ENCODE measurements around the gene KRT40. TPM values are rescaled to one million over a fixed set of nuclear protein-coding genes. Genes with fewer than 3 reads are reported as not detected.

Gene KRT40
- polyA plus RNA-seq, 3 donors = not detected

DNA sequence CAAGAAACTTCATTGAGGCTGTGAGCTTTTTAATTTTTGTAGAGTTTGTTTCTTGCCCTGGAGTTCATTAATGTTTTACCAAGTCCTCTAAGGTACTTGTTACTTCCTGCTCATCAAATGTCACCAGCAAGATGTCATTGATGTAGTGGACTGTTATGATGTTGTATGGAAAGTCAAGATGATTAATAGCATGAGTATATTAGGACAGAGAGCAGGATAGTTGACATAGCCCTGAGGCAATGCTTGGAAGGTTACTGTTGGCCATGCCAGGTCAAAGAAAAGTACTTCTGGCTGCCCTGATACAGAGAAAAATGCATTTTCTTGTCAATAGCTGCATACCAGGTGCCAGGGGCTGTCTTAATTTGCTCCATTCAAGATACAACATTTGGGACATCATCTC lies 36.2 kb upstream of the KRT40 start:
- no peaks in the 10 kb centered on the region for H3K9me3 ChIP-seq (replicated peaks in 1 of 2; ENCODE audit: control insufficient read depth in 1 of 2, insufficient read depth in 1 of 2, low read length in 2 of 2)
- H3K36me3 ChIP-seq (replicated peaks in 1 of 2; ENCODE audit: control insufficient read depth in 1 of 2, insufficient read depth in 2 of 2, low read length in 2 of 2) = no peaks in the 10 kb centered on the region
- no peak for DNase-seq
- no peaks in the 10 kb centered on the region for H3K4me1 ChIP-seq (ENCODE audit: control insufficient read depth in 1 of 2, insufficient read depth in 2 of 2, low read length in 2 of 2)
- Mint-ChIP-seq H3K27ac (no peak overlapping the region), H3K27me3 (ENCODE audit: low read depth in 3 of 3) (peaks cover 0 to 2% (median 2%) of the 10 kb centered on the region in 3 donors), H3K4me3 (no peak overlapping the region), H3K9me3 (peaks cover 0 to 7% (median 0%) of the 10 kb centered on the region in 7 donors), H3K36me3 (no peaks in the 10 kb centered on the region), H3K4me1 (no peaks in the 10 kb centered on the region)
- H4K20me1 ChIP-seq (ENCODE audit: insufficient read depth, low read length) = no peaks in the 10 kb centered on the region
- no peak overlapping the region for H3K9ac ChIP-seq (ENCODE audit: insufficient read depth, low read length, poor library complexity, severe bottlenecking)
- H3K79me2 ChIP-seq (ENCODE audit: insufficient read depth, low read length) = no peaks in the 10 kb centered on the region
- H3K27me3 ChIP-seq (ENCODE audit: control insufficient read depth in 2 of 2, insufficient read depth in 2 of 2, low read length in 2 of 2) = no peaks in the 10 kb centered on the region
- no peak overlapping the region for H2AFZ ChIP-seq (ENCODE audit: insufficient read depth, low read depth, low read length, poor library complexity, severe bottlenecking)
- TF ChIP-seq, protein P1, sequence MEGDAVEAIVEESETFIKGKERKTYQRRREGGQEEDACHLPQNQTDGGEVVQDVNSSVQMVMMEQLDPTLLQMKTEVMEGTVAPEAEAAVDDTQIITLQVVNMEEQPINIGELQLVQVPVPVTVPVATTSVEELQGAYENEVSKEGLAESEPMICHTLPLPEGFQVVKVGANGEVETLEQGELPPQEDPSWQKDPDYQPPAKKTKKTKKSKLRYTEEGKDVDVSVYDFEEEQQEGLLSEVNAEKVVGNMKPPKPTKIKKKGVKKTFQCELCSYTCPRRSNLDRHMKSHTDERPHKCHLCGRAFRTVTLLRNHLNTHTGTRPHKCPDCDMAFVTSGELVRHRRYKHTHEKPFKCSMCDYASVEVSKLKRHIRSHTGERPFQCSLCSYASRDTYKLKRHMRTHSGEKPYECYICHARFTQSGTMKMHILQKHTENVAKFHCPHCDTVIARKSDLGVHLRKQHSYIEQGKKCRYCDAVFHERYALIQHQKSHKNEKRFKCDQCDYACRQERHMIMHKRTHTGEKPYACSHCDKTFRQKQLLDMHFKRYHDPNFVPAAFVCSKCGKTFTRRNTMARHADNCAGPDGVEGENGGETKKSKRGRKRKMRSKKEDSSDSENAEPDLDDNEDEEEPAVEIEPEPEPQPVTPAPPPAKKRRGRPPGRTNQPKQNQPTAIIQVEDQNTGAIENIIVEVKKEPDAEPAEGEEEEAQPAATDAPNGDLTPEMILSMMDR (IDR thresholded peaks at IDR 0.05) = no peak
- H3K27ac ChIP-seq (ENCODE audit: low read depth in 1 of 2, low read length in 2 of 2) = no peak overlapping the region
- no peak overlapping the region for H3K4me2 ChIP-seq (replicated peaks; ENCODE audit: extremely low read depth, low read length, poor library complexity, severe bottlenecking)
- no peak overlapping the region for H3K4me3 ChIP-seq (replicated peaks in 1 of 3; ENCODE audit: low read depth in 2 of 3, low read length in 3 of 3)
- intact Hi-C loops (cut with micrococcal nuclease) = no loop called here

DNA sequence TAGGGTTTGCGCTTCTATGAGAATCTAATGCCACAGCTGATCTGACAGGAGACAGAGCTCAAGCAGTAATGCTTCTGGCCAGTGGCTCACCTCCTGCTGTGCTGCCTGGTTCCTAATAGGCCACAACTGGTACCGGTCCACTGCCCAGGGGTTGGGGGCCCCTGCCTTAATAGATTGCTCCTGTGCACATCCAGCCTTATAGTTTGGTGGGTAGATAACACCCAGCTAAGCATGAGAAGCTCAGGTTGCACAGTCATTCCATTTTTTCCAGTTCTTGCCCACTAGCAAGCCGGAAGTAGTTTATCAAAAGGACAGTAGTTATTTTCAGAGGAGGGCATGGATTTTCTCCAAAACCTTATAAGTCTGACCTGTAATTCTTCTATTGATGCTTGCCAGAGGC lies 35.3 kb upstream of the KRT40 start:
- Mint-ChIP-seq H3K36me3 (no peaks in the 10 kb centered on the region), H3K4me3 (no peak overlapping the region), H3K27ac (no peak overlapping the region), H3K27me3 (ENCODE audit: low read depth in 3 of 3) (peaks cover 0 to 2% (median 2%) of the 10 kb centered on the region in 3 donors), H3K9me3 (peaks cover 0 to 6% (median 0%) of the 10 kb centered on the region in 7 donors), H3K4me1 (no peaks in the 10 kb centered on the region)
- Histone ChIP-seq H3K27me3 (ENCODE audit: control insufficient read depth in 2 of 2, insufficient read depth in 2 of 2, low read length in 2 of 2) (no peaks in the 10 kb centered on the region), H3K36me3 (replicated peaks in 1 of 2; ENCODE audit: control insufficient read depth in 1 of 2, insufficient read depth in 2 of 2, low read length in 2 of 2) (no peaks in the 10 kb centered on the region), H3K4me2 (replicated peaks; ENCODE audit: extremely low read depth, low read length, poor library complexity, severe bottlenecking) (no peak overlapping the region), H3K9ac (ENCODE audit: insufficient read depth, low read length, poor library complexity, severe bottlenecking) (no peak overlapping the region), H3K4me3 (replicated peaks in 1 of 3; ENCODE audit: low read depth in 2 of 3, low read length in 3 of 3) (no peak overlapping the region), H3K27ac (ENCODE audit: low read depth in 1 of 2, low read length in 2 of 2) (no peak overlapping the region), H3K4me1 (ENCODE audit: control insufficient read depth in 1 of 2, insufficient read depth in 2 of 2, low read length in 2 of 2) (no peaks in the 10 kb centered on the region), H2AFZ (ENCODE audit: insufficient read depth, low read depth, low read length, poor library complexity, severe bottlenecking) (no peak overlapping the region), H4K20me1 (ENCODE audit: insufficient read depth, low read length) (no peaks in the 10 kb centered on the region), H3K79me2 (ENCODE audit: insufficient read depth, low read length) (no peaks in the 10 kb centered on the region), H3K9me3 (replicated peaks in 1 of 2; ENCODE audit: control insufficient read depth in 1 of 2, insufficient read depth in 1 of 2, low read length in 2 of 2) (no peaks in the 10 kb centered on the region)
- TF ChIP-seq, protein P1 (IDR thresholded peaks at IDR 0.05) = no peak
- WGBS (ENCODE audit: insufficient coverage) = 100% methylated on average over 1 of the region's 3 CpGs
- intact Hi-C loops (cut with micrococcal nuclease) = no loop called here
- no peak for DNase-seq
